OCI-LY7 (cell line): ENCODE data around the gene KCNQ1OT1.

Experiments used
- EZH2phosphoT487 ChIP-seq: fragments of 200-600 bp; sonication (generic); IDR thresholded peaks from 2 replicates; pipeline ENCODE4 v1.6.1; 2018; ENCODE audit warnings: low read depth, borderline replicate concordance, mild to moderate bottlenecking, mixed run types, antibody characterized with exemption, low read length, moderate library complexity, mixed read lengths
- TF ChIP-seq, protein P1 (sequence below): fragments of 200-600 bp; sonication (generic); conservative IDR thresholded peaks from 2 replicates; pipeline ENCODE4 v1.5.1; 2014; ENCODE audit warnings: mild to moderate bottlenecking, antibody characterized with exemption, low read length, moderate library complexity, mixed read lengths

DNA sequence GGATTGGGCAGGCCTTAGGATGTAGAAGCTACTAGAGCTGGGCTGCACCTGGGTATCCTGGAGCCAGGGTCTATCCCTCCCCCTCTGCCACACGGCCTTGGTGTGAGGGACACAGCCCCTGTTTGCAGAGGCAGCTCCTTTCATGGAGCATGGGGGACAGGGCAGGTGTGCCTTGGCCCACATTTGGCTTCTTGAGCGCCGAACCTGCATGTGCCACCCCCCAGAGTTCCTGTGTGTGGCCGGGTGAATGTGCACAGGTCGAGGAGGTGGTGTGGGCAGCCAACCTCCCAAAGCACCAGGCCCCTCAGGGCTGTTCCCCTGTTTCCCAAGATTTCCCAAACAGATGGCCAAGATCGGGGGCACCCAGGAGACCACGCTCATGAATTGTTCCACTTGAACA lies 7.9 kb upstream of the KCNQ1OT1 start:
- TF ChIP-seq, protein P1, sequence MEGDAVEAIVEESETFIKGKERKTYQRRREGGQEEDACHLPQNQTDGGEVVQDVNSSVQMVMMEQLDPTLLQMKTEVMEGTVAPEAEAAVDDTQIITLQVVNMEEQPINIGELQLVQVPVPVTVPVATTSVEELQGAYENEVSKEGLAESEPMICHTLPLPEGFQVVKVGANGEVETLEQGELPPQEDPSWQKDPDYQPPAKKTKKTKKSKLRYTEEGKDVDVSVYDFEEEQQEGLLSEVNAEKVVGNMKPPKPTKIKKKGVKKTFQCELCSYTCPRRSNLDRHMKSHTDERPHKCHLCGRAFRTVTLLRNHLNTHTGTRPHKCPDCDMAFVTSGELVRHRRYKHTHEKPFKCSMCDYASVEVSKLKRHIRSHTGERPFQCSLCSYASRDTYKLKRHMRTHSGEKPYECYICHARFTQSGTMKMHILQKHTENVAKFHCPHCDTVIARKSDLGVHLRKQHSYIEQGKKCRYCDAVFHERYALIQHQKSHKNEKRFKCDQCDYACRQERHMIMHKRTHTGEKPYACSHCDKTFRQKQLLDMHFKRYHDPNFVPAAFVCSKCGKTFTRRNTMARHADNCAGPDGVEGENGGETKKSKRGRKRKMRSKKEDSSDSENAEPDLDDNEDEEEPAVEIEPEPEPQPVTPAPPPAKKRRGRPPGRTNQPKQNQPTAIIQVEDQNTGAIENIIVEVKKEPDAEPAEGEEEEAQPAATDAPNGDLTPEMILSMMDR: no peak
- no peak for TF ChIP-seq EZH2phosphoT487
